Uterus (tissue), 4 donors: ENCODE data around the gene CCDC184. TPM values are rescaled to one million over a fixed set of nuclear protein-coding genes. Genes with fewer than 3 reads are reported as not detected.

Experiments
- DNase-seq, 2 donors: peaks; one replicate each; pipeline ENCODE4 v3.0.0-alpha.2; 2019 to 2020
- H3K27ac ChIP-seq, 2 donors: fragments of 200-600 bp; sonication (generic); 1 replicate in 1 of 2; 2 replicates in 1 of 2; pipeline ENCODE4 v1.5.1; 2016 to 2018
- H3K27me3 ChIP-seq, 2 donors: fragments of 200-600 bp; sonication (generic); one replicate each; pipeline ENCODE4 v1.5.1; 2018 to 2019; ENCODE audit warnings: control low read depth in 1 of 2
- H3K36me3 ChIP-seq, 2 donors: fragments of 200-600 bp; sonication (generic); one replicate each; pipeline ENCODE4 v1.5.1; 2019; ENCODE audit warnings: control low read depth in 1 of 2
- H3K4me1 ChIP-seq, 2 donors: fragments of 200-600 bp; sonication (generic); one replicate each; pipeline ENCODE4 v1.5.1; 2018 to 2019; ENCODE audit warnings: control low read depth in 1 of 2
- H3K4me3 ChIP-seq, 2 donors: fragments of 200-600 bp; sonication (generic); 1 replicate in 1 of 2; 2 replicates in 1 of 2; pipeline ENCODE4 v1.5.1; 2018 to 2019; ENCODE audit warnings: mild to moderate bottlenecking in 1 of 2
- H3K9me3 ChIP-seq, 2 donors: fragments of 200-600 bp; sonication (generic); one replicate each; pipeline ENCODE4 v1.5.1; 2019; ENCODE audit warnings: control low read depth in 1 of 2
- CTCF ChIP-seq, 4 experiments: fragments of 200-600 bp in 2 of 4; fragments of 450-650 bp in 2 of 4; sonication (generic) in 2 of 4; IDR thresholded peaks; one replicate each; pipeline ENCODE4 v1.5.1; 2016 to 2019; ENCODE audit warnings: antibody characterized with exemption in 4 of 4, mild to moderate bottlenecking in 2 of 4, moderate library complexity in 1 of 4
- POLR2A ChIP-seq, 2 donors: fragments of 450-650 bp; IDR thresholded peaks; one replicate each; pipeline ENCODE4 v1.6.1; 2016; ENCODE audit warnings: antibody characterized with exemption in 2 of 2, mild to moderate bottlenecking in 1 of 2, moderate library complexity in 1 of 2
- intact Hi-C: fragments of 100-400 bp; cut with DNase I; formaldehyde crosslinking; loops from one replicate; pipeline ENCODE4 v1.15.1; 2023; ENCODE audit warnings: low total_unique reads
- total RNA-seq, 4 donors: library from RNA; depleted of rRNA in 3 of 4; stranded (reverse); fragments of >200 nt in 3 of 4; gene quantifications; one replicate each; pipeline versions ENCODE4 v1.1.0 to v1.2.4, GENCODE V29; 2014 to 2023
- donor health status: DM: yes; HTN: yes; CAD: no.

CCDC184 gene
- total RNA-seq, 4 donors from 2014 or later: 2.4 to 9.1 (median 2.7) TPM; not detected in 1

- intact Hi-C loops: no loop called here
- no peaks in the 10 kb centered on the region for H3K36me3 ChIP-seq
- no peak for DNase-seq
- H3K27ac ChIP-seq: no peak overlapping the region
- TF ChIP-seq CTCF (IDR thresholded peaks at IDR 0.05): no peak
- TF ChIP-seq POLR2A (IDR thresholded peaks at IDR 0.05): no peak
- H3K9me3 ChIP-seq: no peaks in the 10 kb centered on the region
- H3K4me3 ChIP-seq: peak overlapping the region in 1 of 2 donors; percentile 69
- no peaks in the 10 kb centered on the region for H3K4me1 ChIP-seq
- H3K27me3 ChIP-seq: no peaks in the 10 kb centered on the region
These were observed 1.9 kb downstream of the CCDC184 start for GRCh38 chr12:48185181-48185919.

GRCh38 chr12:48187916-48188695 lies 4.7 kb downstream of the CCDC184 start:
- intact Hi-C loops: no loop called here
- H3K9me3 ChIP-seq: no peaks in the 10 kb centered on the region
- no peaks in the 10 kb centered on the region for H3K36me3 ChIP-seq
- H3K27me3 ChIP-seq: no peaks in the 10 kb centered on the region
- no peak overlapping the region for H3K4me3 ChIP-seq
- no peak for DNase-seq
- H3K27ac ChIP-seq: no peak overlapping the region
- no peaks in the 10 kb centered on the region for H3K4me1 ChIP-seq
- TF ChIP-seq POLR2A (IDR thresholded peaks at IDR 0.05): no peak
- TF ChIP-seq CTCF (IDR thresholded peaks at IDR 0.05): no peak

- Histone ChIP-seq H3K36me3 (no peaks in the 10 kb centered on the region), H3K9me3 (no peaks in the 10 kb centered on the region), H3K27ac (no peak overlapping the region), H3K4me3 (no peak overlapping the region), H3K27me3 (no peaks in the 10 kb centered on the region), H3K4me1 (no peaks in the 10 kb centered on the region)
- DNase-seq: peak; percentile 59 to 75
- intact Hi-C loops: no loop called here
- TF ChIP-seq POLR2A (IDR thresholded peaks at IDR 0.05): no peak
- peak; percentile 83 to 89 (median 86) for TF ChIP-seq CTCF (IDR thresholded peaks at IDR 0.05)
These were observed 6.1 kb downstream of the CCDC184 start for GRCh38 chr12:48189331-48190125.

- no peak for DNase-seq
- Histone ChIP-seq H3K27ac (no peak overlapping the region), H3K9me3 (no peaks in the 10 kb centered on the region), H3K36me3 (no peaks in the 10 kb centered on the region), H3K4me1 (no peaks in the 10 kb centered on the region), H3K27me3 (no peaks in the 10 kb centered on the region), H3K4me3 (no peak overlapping the region)
- intact Hi-C loops: no loop called here
- TF ChIP-seq POLR2A (IDR thresholded peaks at IDR 0.05) (no peak), CTCF (IDR thresholded peaks at IDR 0.05) (no peak)
These were observed 7.7 kb downstream of the CCDC184 start for GRCh38 chr12:48191096-48191495.
